Endothelial cell (in vitro differentiated cells): ENCODE results near the gene CDCA8. TPM values are rescaled to one million over a fixed set of nuclear protein-coding genes. Genes with fewer than 3 reads are reported as not detected.

Experiments used
- DNase-seq: peaks from one replicate; pipeline ENCODE4 v3.0.0; 2021; ENCODE audit warnings: low spot score
- H3K27ac Mint-ChIP-seq: one replicate; pipeline ENCODE4 v1.8.0; 2021; ENCODE audit warnings: mixed read lengths, inconsistent platforms; ENCODE audit not compliant: unreplicated experiment
- H3K27me3 Mint-ChIP-seq: one replicate; pipeline ENCODE4 v1.8.0; 2021; ENCODE audit warnings: mild to moderate bottlenecking, moderate library complexity, mixed read lengths, inconsistent platforms; ENCODE audit not compliant: unreplicated experiment
- H3K36me3 Mint-ChIP-seq: one replicate; pipeline ENCODE4 v1.8.0; 2021; ENCODE audit warnings: mild to moderate bottlenecking, low read depth, mixed read lengths, inconsistent platforms; ENCODE audit not compliant: unreplicated experiment
- H3K4me1 Mint-ChIP-seq: one replicate; pipeline ENCODE4 v1.8.0; 2021; ENCODE audit warnings: mild to moderate bottlenecking, mixed read lengths, inconsistent platforms; ENCODE audit not compliant: unreplicated experiment
- H3K4me3 Mint-ChIP-seq: one replicate; pipeline ENCODE4 v1.8.0; 2021; ENCODE audit warnings: mild to moderate bottlenecking, mixed read lengths, inconsistent platforms; ENCODE audit not compliant: unreplicated experiment
- H3K9me3 Mint-ChIP-seq: one replicate; pipeline ENCODE4 v1.8.0; 2021; ENCODE audit warnings: mixed read lengths, inconsistent platforms; ENCODE audit not compliant: unreplicated experiment
- total RNA-seq: library from RNA; stranded (reverse); fragmentation: NEBNext Ultra II Directional; extraction: Animal tissue kit (Norgen Biotek cat#: 25700); gene quantifications from one replicate; pipeline ENCODE4 v1.2.1, GENCODE V29; 2021; ENCODE audit not compliant: unreplicated experiment
- TF ChIP-seq, protein P1 (sequence below): fragments of 200-600 bp; sonication (generic); IDR thresholded peaks from one replicate; pipeline ENCODE4 v1.5.0; 2021; ENCODE audit warnings: antibody characterized with exemption; ENCODE audit not compliant: unreplicated experiment

CDCA8 gene
- total RNA-seq, 1 donor from 2014 or later: 7.8 TPM

- no peaks in the 10 kb centered on the region for H3K36me3 Mint-ChIP-seq
These were observed 28.8 kb upstream of the CDCA8 start for GRCh38 chr1:37663426-37664000.

GRCh38 chr1:37666241-37666867 lies 26.0 kb upstream of the CDCA8 start:
- Mint-ChIP-seq H3K27ac (no peak overlapping the region), H3K4me1 (no peaks in the 10 kb centered on the region), H3K36me3 (no peaks in the 10 kb centered on the region), H3K9me3 (no peaks in the 10 kb centered on the region), H3K27me3 (peaks cover 4% of the 10 kb centered on the region), H3K4me3 (no peak overlapping the region)
- DNase-seq: no peak
- TF ChIP-seq, protein P1, sequence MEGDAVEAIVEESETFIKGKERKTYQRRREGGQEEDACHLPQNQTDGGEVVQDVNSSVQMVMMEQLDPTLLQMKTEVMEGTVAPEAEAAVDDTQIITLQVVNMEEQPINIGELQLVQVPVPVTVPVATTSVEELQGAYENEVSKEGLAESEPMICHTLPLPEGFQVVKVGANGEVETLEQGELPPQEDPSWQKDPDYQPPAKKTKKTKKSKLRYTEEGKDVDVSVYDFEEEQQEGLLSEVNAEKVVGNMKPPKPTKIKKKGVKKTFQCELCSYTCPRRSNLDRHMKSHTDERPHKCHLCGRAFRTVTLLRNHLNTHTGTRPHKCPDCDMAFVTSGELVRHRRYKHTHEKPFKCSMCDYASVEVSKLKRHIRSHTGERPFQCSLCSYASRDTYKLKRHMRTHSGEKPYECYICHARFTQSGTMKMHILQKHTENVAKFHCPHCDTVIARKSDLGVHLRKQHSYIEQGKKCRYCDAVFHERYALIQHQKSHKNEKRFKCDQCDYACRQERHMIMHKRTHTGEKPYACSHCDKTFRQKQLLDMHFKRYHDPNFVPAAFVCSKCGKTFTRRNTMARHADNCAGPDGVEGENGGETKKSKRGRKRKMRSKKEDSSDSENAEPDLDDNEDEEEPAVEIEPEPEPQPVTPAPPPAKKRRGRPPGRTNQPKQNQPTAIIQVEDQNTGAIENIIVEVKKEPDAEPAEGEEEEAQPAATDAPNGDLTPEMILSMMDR: no peak

More at GRCh38 chr1:37663426-37664000, 28.8 kb upstream of the CDCA8 start:
- H3K4me1 Mint-ChIP-seq: no peaks in the 10 kb centered on the region
- TF ChIP-seq, protein P1: no peak
- no peak overlapping the region for H3K27ac Mint-ChIP-seq
- peaks cover 4% of the 10 kb centered on the region for H3K27me3 Mint-ChIP-seq
- no peak overlapping the region for H3K4me3 Mint-ChIP-seq
- H3K9me3 Mint-ChIP-seq: no peaks in the 10 kb centered on the region
- DNase-seq: no peak

GRCh38 chr1:37667023-37667671 lies 25.2 kb upstream of the CDCA8 start:
- no peaks in the 10 kb centered on the region for H3K36me3 Mint-ChIP-seq
- TF ChIP-seq, protein P1: no peak
- no peaks in the 10 kb centered on the region for H3K4me1 Mint-ChIP-seq
- no peak overlapping the region for H3K4me3 Mint-ChIP-seq
- no peaks in the 10 kb centered on the region for H3K27me3 Mint-ChIP-seq
- no peak overlapping the region for H3K27ac Mint-ChIP-seq
- DNase-seq: no peak
- no peaks in the 10 kb centered on the region for H3K9me3 Mint-ChIP-seq

DNA sequence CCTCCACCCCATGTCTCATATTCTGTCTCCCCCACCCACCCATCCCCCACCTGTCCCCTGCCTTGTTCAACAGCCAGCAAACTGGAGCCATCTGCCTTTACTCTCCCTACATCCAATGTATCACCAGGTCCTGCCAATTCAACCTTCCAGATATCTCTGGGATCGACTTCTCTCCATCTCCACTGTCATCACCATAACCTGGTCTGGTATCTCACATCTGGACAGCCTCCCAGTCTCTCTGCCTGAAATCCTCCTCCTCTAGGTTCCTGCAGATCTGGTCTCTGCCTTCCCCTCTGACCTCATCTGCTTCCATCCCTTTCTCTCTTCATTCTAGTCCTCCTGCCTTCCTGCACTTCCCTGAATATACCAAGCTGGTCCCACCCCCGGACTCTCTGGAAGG lies 22.2 kb upstream of the CDCA8 start:
- Mint-ChIP-seq H3K36me3 (no peaks in the 10 kb centered on the region), H3K9me3 (no peaks in the 10 kb centered on the region), H3K27me3 (no peaks in the 10 kb centered on the region), H3K4me1 (no peaks in the 10 kb centered on the region), H3K27ac (no peak overlapping the region), H3K4me3 (no peak overlapping the region)
- DNase-seq: no peak
- TF ChIP-seq, protein P1: no peak

- H3K9me3 Mint-ChIP-seq: no peaks in the 10 kb centered on the region
- TF ChIP-seq, protein P1: no peak
- no peaks in the 10 kb centered on the region for H3K36me3 Mint-ChIP-seq
- H3K4me1 Mint-ChIP-seq: no peaks in the 10 kb centered on the region
- H3K4me3 Mint-ChIP-seq: no peak overlapping the region
- DNase-seq: no peak
- no peak overlapping the region for H3K27ac Mint-ChIP-seq
- no peaks in the 10 kb centered on the region for H3K27me3 Mint-ChIP-seq
These were observed 21.1 kb upstream of the CDCA8 start for GRCh38 chr1:37671261-37671660.
